GM12864 (cell line): Measurements from ENCODE around the gene NFIB.

Source experiments
- DNase-seq: peaks from one replicate; pipeline ENCODE4 v3.0.0-alpha.2; 2011; ENCODE audit warnings: low read depth
- H3K4me3 ChIP-seq: 2 replicates; pipeline ENCODE4 v1.5.1; 2011; ENCODE audit warnings: mild to moderate bottlenecking, low read depth, low read length, control low read depth
- TF ChIP-seq, protein P1 (sequence below): IDR thresholded peaks from 2 replicates; pipeline ENCODE4 v1.5.1; 2011; ENCODE audit warnings: low read depth, mild to moderate bottlenecking, moderate library complexity, low read length, control low read depth, inconsistent platforms; ENCODE audit errors: missing control alignments

Gene NFIB

DNA sequence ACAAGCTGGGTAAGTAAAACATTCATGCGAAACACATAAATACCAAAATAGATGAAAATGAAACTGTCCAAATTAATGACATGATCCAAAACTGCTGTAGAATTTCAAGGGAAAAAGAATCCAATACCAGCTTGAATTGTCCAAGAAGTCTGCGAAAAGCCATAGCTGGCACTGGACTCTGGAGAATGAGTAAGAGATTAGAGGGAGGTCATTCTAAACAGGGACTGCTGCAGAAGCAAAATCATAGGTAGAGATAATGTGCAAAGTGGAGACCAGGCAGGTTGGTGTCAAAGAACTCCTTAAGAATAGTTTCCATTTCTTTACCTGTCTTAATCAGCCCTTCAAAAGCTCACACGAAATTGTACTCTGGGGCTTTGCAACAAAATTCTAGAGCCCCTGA, 162.5 kb downstream of the NFIB start:
- no peak for DNase-seq
- no peak overlapping the region for H3K4me3 ChIP-seq
- TF ChIP-seq, protein P1, sequence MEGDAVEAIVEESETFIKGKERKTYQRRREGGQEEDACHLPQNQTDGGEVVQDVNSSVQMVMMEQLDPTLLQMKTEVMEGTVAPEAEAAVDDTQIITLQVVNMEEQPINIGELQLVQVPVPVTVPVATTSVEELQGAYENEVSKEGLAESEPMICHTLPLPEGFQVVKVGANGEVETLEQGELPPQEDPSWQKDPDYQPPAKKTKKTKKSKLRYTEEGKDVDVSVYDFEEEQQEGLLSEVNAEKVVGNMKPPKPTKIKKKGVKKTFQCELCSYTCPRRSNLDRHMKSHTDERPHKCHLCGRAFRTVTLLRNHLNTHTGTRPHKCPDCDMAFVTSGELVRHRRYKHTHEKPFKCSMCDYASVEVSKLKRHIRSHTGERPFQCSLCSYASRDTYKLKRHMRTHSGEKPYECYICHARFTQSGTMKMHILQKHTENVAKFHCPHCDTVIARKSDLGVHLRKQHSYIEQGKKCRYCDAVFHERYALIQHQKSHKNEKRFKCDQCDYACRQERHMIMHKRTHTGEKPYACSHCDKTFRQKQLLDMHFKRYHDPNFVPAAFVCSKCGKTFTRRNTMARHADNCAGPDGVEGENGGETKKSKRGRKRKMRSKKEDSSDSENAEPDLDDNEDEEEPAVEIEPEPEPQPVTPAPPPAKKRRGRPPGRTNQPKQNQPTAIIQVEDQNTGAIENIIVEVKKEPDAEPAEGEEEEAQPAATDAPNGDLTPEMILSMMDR: no peak

- no peak overlapping the region for H3K4me3 ChIP-seq
- TF ChIP-seq, protein P1: no peak
- no peak for DNase-seq
Observed at GRCh38 chr9:14148501-14149103, 165.3 kb downstream of the NFIB start.

DNA sequence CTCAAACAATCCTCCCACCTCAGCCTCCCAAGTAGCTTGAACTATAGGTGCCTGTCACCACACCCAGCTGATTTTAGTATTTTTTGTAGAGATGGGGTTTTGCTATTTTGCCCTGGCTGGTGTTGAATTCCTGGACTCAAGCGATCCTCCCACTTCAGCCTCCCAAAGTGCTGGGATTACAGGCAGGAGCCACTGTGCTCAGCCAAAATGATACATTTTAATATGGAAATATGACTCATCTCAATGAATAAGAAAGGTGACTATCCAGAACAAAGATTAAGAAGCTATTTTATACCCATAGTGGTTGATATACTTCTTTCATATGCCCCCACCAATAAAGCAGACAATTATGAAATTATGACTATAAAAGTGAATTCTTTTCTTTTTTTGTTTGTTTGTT, 166.2 kb downstream of the NFIB start:
- H3K4me3 ChIP-seq: no peak overlapping the region
- TF ChIP-seq, protein P1: no peak
- DNase-seq: no peak

DNA sequence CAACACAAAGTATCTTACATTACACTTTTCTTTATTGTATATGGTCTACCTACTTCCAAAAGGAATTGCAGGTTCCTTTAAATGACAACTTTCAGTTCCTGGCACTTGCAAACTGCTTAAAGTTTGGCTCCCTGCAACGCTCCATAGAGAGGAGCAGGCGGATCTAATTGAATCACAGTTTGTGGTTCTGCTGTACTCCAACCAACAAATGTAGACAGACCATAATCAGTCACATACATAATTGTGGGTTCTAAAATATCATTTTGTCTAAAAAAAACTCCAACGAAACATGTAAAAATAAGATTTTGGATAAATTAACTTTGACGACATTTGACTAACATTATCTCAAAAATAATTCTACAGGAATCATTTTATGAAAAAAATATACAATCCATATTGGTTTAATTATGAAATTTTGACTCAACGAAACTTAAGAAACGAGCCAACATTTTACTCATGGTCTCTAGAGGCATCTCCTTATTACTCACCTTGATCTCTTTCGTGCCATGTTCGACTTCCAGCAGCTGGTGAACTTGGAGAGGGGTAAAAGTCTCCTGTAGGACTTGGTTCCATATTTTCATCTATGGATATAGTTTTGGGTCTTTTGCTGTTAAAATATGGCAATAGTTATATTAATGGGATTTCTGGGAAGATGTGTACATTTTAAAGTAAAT, 167.6 kb downstream of the NFIB start:
- no peak for DNase-seq
- TF ChIP-seq, protein P1: no peak
- H3K4me3 ChIP-seq: no peak overlapping the region

- no peak overlapping the region for H3K4me3 ChIP-seq
- TF ChIP-seq, protein P1: no peak
- no peak for DNase-seq
Observed at GRCh38 chr9:14144215-14144614, 169.7 kb downstream of the NFIB start.

GRCh38 chr9:14141699-14142098, 172.2 kb downstream of the NFIB start:
- no peak for DNase-seq
- TF ChIP-seq, protein P1: no peak

DNA sequence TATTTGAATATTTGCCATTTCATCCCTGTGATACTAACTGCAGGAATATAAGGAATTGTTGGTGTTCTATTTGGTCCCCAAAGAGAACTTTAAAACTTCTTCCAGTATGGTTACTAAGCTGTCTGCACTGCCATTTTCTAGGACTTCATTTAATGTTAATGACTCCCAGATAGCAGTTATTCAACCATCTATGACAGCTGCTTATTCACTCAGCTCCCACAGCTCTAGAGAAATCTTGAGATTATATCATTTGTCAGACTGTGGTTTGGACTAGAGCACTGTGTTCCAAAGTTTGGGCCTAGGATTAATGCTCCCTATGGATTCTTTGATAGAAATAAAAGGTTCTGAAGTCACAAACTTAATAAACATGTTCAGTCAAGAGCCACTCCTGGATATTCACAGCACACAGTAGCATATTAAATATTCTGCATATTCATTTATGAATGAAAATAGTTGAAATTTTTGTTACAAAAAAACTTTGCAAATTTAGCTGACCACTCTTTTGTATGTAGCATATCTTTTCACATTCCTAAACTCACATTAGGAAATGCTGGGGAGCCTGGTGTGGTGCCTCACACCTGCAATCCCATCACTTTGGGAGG, 173.7 kb downstream of the NFIB start:
- DNase-seq: no peak
- no peak overlapping the region for H3K4me3 ChIP-seq
- TF ChIP-seq, protein P1: no peak

More at GRCh38 chr9:14141699-14142098, 172.2 kb downstream of the NFIB start:
- H3K4me3 ChIP-seq: no peak overlapping the region
